RWPE2 (cell line): Measurements from ENCODE around the gene DLX4.

Source experiments
- ATAC-seq: fragments of 200-7000 bp; cut with Tn5 transposase; 3 replicates; pipeline ENCODE4 v1.9.1; 2021; ENCODE audit warnings: low read depth
- DNase-seq: peaks from one replicate; pipeline ENCODE4 v3.0.0-alpha.2; 2020; ENCODE audit warnings: low spot score
- H3K27ac ChIP-seq: fragments of 450-650 bp; 2 replicates; pipeline ENCODE4 v1.5.1; 2017; ENCODE audit warnings: mild to moderate bottlenecking; ENCODE audit not compliant: poor library complexity, severe bottlenecking
- H3K27me3 ChIP-seq: fragments of 250-450 bp; sonication (Bioruptor Pico); 2 replicates; pipeline ENCODE4 v1.5.1; 2021; ENCODE audit warnings: mild to moderate bottlenecking, moderate library complexity; ENCODE audit not compliant: insufficient read depth, poor library complexity, severe bottlenecking
- H3K36me3 ChIP-seq: fragments of 250-450 bp; sonication (Bioruptor Pico); 2 replicates; pipeline ENCODE4 v1.5.1; 2020; ENCODE audit warnings: low read depth, mild to moderate bottlenecking, moderate library complexity
- H3K4me1 ChIP-seq: fragments of 250-450 bp; sonication (Bioruptor Pico); 2 replicates; pipeline ENCODE4 v1.5.1; 2021; ENCODE audit warnings: mild to moderate bottlenecking, moderate library complexity; ENCODE audit not compliant: insufficient read depth, poor library complexity, severe bottlenecking
- H3K4me3 ChIP-seq: fragments of 250-450 bp; sonication (Bioruptor Pico); 2 replicates; pipeline ENCODE4 v1.5.1; 2021; ENCODE audit warnings: mild to moderate bottlenecking, moderate library complexity; ENCODE audit not compliant: severe bottlenecking
- H3K9me3 ChIP-seq: fragments of 250-450 bp; sonication (Bioruptor Pico); 2 replicates; pipeline ENCODE4 v1.5.1; 2021; ENCODE audit warnings: mild to moderate bottlenecking, moderate library complexity; ENCODE audit not compliant: severe bottlenecking
- CTCF ChIP-seq: fragments of 450-650 bp; IDR thresholded peaks from one replicate; pipeline ENCODE4 v1.5.1; 2017; ENCODE audit warnings: mild to moderate bottlenecking, moderate library complexity; ENCODE audit not compliant: poor library complexity, severe bottlenecking

Gene DLX4

DNA sequence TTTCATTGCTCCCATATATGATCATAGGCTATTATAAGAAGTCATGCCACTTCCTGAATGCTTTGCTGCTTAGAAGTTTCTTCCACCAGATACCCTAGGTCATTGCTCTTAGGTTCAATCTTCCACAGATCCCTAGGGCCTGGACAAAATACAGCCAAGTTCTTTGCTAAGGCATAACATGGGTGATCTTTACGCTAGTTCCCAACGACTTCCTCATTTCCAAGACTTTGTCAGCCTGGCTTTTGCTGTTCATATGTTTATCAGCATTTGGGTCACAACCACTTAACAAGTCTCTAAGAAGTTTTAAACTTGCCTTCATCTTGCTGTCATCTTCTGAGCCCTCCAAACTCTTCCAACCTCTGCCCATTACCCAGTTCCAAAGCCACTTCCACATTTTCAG is 46.2 kb downstream of the DLX4 start:
- Histone ChIP-seq H3K27me3 (no peaks in the 10 kb centered on the region), H3K27ac (no peak overlapping the region), H3K9me3 (peaks cover 11% of the 10 kb centered on the region), H3K4me1 (peaks cover 11% of the 10 kb centered on the region), H3K36me3 (no peaks in the 10 kb centered on the region), H3K4me3 (no peak overlapping the region)
- no peak for TF ChIP-seq CTCF
- ATAC-seq = no peak
- DNase-seq = no peak

GRCh38 chr17:50018909-50019308 is 49.9 kb downstream of the DLX4 start:
- TF ChIP-seq CTCF = no peak
- no peak for DNase-seq
- peaks cover 3% of the 10 kb centered on the region for H3K9me3 ChIP-seq

DNA sequence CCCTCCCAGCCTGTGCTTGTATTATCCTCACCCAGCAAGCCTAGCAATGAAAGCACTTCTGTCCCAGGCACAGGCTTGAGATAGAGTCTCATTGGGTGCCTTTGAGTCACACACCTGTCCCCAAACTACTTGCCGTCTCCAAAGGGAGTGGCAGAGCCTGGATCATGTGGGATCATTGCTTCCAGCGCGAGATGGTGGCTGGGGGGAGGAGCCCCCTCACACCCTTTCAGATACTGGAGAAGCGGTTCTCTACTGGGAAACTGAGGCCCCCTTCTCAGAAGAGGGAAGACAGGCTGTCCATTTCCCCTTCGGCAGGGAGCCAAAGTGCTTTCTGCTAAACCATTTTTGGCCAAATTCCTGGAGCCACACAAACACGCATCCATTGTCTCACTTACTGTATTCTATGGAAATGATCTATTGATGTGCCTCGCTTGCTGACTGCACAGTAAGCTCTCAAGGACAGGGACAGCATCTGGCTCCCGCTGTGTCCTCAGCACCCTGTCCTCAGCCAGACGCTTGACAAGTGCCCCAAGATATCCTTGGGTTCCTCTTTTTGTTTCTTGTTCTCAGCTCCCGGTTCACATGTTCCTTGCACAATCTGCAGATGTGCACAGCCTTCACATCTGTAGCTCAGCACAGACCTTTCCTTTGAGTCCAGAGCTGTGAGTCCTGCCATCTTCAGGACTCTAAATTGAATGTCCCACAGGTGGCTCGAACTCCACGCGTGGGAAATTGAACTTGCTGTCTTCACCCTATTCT is 52.0 kb downstream of the DLX4 start:
- H3K36me3 ChIP-seq = no peaks in the 10 kb centered on the region
- no peak for TF ChIP-seq CTCF
- H3K4me1 ChIP-seq = peaks cover 11% of the 10 kb centered on the region
- H3K4me3 ChIP-seq = no peak overlapping the region
- no peak overlapping the region for H3K27ac ChIP-seq
- H3K9me3 ChIP-seq = no peaks in the 10 kb centered on the region
- DNase-seq (no peak), ATAC-seq (peak; percentile 12; the same call in 1 of the 3 replicates)
- H3K27me3 ChIP-seq = no peaks in the 10 kb centered on the region

More at GRCh38 chr17:50018909-50019308, 49.9 kb downstream of the DLX4 start:
- no peak overlapping the region for H3K27ac ChIP-seq
- H3K4me3 ChIP-seq = no peak overlapping the region
- H3K27me3 ChIP-seq = no peaks in the 10 kb centered on the region
- peaks cover 11% of the 10 kb centered on the region for H3K4me1 ChIP-seq
- no peaks in the 10 kb centered on the region for H3K36me3 ChIP-seq
- ATAC-seq = peak; percentile 46; the same call in 2 of the 3 replicates

GRCh38 chr17:50021681-50022370 is 52.8 kb downstream of the DLX4 start:
- Histone ChIP-seq H3K4me1 (peaks cover 15% of the 10 kb centered on the region), H3K4me3 (no peak overlapping the region), H3K36me3 (no peaks in the 10 kb centered on the region), H3K27me3 (no peaks in the 10 kb centered on the region), H3K9me3 (no peaks in the 10 kb centered on the region), H3K27ac (no peak overlapping the region)
- DNase-seq = no peak
- TF ChIP-seq CTCF = no peak
- ATAC-seq = no peak
